Measurements from ENCODE around the gene VILL.
"Not testable (repeated sequence)": the region's sequence is repeated elsewhere in the genome, so short reads cannot be mapped to it uniquely, and the experiment has no call there.

VILL gene

DNA sequence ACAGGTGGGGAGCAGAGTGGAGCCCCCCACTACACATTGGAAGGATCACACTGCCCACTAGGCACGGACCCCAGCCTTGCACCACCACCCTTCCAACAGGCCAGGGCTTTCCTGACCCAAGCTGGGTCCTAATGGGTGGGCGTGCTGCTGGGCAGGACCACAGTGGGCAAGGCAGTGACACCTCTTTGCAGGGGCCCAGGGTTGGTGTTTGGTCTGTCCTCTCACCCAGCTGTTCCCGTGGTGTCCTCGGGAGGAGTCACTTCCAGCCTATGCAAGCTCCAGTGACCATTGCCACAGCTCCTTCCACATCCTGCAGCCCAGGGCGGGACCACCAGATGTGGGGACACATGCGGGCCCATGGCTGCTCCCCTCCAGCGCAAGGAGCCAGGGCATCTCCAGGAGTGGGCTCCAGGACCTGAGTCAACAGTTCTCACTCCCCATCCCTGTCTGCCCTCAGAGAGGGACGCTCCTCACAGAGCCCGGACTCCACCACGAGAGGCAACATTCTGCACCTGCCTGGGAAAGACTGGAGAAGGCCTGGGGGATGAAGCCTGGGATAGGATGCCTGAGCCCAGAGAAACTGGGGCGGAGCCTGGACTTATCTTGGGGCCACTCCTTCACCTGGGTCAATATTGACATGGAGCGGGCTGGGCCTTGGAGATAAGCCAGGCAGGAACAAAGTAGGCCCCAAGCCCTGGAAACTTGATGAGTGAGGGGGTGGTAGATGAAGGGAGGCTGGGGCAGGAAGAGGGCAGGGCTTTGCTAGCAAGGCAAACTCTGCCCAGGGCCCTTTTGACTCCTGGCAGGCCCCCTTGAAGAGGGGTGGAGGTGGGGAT is 3.9 kb upstream of the VILL start:
- no peak for DNase-seq (ENCODE audit: low read depth, low spot score)

GRCh38 chr3:37987315-37987697 is 3.3 kb upstream of the VILL start:
- DNase-seq (ENCODE audit: low read depth, low spot score), result no peak

- DNase-seq (ENCODE audit: low read depth, low spot score), result no peak
These were observed 2.8 kb upstream of the VILL start for GRCh38 chr3:37987751-37988179.

DNA sequence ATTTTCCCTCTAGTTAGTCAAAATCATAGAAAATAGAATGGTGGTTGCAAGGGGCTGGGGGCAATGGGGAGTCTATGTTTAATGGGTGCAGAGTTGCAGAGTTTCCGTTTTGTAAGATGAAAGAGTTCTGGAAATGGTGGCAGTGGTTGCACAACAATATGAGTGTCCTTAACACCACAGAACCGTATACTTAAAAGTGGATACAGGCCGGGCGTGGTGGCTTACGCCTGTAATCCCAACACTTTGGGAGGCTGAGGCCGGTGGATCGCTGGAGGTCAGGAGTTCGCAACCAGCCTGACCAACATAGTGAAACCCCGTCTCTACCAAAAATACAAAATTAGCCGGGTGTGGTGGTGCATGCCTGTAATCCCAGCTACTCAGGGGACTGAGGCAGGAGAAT is 2.2 kb upstream of the VILL start:
- not testable (repeated sequence) for DNase-seq (ENCODE audit: low read depth, low spot score)

DNA sequence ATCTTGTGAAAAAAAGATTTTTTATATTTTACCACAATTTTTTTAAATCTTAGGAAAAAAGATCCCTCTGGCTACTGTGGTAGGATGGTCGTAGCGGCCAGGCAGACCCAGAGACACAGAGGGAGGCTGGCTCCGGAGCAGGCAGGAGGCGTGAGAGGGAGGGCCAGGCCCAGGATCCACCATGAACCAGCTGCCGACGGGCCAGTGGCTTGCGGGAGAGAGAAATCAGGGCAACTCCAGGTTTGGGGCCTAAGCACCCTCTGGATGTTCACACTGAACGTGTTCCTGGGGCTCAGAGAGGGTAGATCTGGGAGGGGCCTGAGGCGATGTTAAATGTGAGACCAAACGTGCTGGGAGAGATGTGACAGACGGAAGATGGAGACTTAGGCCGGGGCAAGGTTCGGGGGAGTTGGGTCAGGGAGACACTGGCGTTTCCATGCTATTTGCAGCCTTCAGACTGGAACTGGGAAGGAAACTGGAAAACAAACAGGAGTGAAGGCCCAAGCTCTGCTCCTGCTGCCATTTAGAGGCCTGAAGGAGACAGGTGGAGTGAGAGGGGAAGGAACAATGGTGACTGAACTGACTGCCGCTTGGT is 1.6 kb upstream of the VILL start:
- DNase-seq (ENCODE audit: low read depth, low spot score), result no peak

GRCh38 chr3:37989821-37990480 is 635 bp upstream of the VILL start:
- DNase-seq (ENCODE audit: low read depth, low spot score), result no peak

DNA sequence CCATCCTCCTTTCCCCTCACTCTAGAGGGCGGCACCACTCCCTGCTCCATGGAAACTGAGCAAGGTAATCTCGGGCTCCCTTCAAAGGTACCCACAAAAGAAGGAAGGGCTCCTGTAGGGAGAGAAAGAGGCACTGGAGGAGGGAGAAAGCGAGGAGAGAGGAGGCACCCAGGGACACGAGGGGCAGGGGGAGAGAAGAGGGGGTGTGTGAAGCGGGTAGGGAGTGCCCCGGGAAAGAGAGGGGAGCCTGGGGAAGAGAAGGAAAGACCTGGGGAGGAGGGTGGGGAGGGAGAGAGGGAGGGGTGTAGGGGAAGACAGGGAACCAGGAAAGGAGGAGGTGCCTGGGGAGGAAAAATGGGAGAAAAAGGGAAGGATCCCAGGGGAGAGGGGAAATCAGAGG is 523 bp downstream of the VILL start:
- no peak for DNase-seq (ENCODE audit: low read depth, low spot score)

DNA sequence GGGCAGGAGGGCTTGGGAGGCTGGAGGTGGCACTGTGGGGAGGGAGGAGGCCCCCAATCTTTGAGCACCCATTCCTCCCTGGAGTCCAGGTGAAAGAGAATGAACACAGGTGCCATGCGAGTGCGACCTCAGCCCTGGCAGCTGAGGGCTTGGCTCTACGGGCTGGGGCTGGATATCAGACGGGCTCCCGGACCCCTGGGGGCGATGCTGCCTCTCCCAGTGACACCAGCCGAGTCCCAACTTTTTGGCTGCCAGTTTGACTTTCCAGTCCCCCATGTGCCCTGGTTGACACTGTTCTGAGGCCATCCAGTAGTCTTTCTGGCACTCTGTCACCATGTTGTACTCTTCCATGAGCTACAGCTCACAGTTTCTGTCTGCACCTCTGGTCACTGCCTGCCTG is 1.2 kb downstream of the VILL start:
- no peak for DNase-seq (ENCODE audit: low read depth, low spot score)

DNA sequence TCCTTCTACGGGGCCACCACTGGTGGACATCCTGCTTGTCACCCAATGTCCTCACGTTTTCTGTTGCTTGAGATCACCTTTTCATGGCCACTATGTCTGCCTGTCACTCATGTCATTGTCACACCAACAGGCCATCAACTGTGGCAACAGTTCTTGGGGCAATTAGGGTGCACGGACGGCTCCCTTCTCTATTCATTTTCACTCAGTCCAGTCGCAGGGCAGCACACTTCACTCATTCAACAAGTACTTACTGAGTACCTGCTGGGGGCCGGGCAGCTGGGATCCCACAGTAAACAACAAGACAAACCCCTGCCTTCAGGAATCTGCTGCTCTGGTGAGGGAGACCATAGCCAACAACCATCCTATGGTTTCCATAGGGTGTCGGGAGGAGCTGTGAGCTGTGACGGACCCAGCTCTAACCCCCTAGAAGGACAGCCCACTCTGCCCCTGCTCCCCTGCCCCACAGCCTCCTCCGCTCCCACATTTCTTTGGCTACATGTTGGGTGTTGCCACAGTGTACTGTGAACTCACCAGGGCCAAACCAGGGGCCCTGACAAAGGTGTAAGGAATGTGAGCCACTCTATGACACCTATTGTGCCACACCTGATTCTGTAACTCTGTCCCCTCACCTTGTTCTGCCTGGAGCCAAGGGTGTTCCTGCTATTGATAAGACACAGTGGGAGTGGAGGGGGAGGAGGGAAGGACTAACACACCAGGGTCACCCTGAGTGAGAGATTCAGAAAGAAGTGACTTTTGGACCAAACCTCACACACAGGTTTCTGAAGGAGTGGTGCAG is 1.9 kb downstream of the VILL start:
- no peak for DNase-seq (ENCODE audit: low read depth, low spot score)

GRCh38 chr3:37993067-37993455 is 2.5 kb downstream of the VILL start:
- no peak for DNase-seq (ENCODE audit: low read depth, low spot score)

DNA sequence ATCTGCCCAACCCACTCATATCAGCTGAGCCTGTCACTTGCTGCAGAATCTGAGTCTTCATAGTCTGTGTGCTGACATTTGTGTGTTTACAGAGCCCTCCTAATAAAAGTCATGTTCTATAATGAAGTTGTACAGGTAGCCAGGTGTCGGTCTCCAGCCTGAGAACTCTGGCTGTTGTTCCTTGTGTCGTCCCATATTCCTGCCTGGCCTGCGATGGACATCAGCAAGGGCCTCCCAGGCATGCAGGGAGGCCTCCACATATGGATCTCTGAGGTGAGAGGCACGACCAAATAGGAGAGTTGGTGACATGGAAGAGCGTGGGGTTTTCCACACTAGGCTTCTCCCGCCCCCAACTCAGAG is 2.9 kb downstream of the VILL start:
- no peak for DNase-seq (ENCODE audit: low read depth, low spot score)

- DNase-seq (ENCODE audit: low read depth, low spot score), result peak; percentile 51
These were observed 3.4 kb downstream of the VILL start for GRCh38 chr3:37993820-37994638.

DNA sequence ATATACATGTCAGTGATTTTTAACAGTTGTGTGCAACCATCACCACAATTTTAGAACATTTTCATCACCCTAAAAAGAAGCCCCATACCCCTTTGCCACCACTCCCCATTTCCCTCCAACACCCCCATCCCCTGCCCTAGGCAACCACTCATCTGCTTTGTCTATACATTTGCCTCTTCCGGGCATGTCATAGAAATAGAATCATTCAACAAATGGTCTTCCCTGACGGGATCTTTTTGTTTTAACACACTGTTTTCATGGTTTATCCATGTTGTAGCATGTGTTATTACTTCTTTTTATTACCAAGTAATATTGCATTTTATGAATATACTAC is 4.0 kb downstream of the VILL start:
- no peak for DNase-seq (ENCODE audit: low read depth, low spot score)

DNA sequence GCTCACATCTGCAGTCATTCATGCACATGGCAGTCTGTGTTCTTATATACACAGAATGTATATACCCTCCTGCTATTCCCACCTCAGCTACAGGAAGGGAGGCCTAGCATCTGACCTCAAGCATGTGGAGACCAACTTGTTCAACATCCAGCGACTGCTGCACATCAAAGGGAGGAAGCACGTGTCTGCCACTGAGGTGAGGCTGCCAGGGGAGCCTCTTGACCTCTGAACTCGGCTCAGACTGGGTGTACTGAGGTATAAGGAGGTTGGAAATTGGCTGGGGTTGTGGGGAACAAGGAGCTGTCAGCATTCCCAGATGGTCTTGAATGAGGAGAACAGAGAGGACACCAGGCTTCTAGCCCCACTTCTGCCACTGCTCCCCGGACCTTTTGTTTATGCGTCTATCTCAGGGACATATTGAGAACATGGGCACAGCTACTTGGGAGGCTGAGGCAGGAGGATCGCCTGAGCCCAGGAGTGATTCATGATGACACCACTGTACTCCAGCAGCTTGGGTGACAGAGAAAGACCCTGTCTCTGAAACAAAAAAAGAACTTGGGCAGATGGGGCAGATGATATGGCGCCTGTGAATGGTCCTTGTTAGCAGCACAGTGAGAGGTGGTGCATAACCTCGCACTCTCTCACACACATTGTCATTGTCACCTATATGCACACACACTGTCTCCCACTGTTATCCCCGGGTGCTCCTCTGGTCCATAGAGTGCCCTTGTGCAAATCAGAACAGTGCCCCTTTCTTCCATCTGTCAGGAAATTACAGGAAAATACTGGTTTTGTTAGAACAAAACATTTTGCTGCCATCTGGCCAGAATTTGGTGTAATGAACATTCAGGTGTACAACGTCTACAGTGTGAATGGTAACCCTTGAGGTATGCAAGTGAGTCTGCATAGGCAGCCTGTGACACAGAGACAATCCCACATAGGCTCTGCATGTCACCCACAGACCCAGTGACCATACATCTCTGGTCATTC is 5.4 kb downstream of the VILL start:
- DNase-seq (ENCODE audit: low read depth, low spot score), result no peak

DNA sequence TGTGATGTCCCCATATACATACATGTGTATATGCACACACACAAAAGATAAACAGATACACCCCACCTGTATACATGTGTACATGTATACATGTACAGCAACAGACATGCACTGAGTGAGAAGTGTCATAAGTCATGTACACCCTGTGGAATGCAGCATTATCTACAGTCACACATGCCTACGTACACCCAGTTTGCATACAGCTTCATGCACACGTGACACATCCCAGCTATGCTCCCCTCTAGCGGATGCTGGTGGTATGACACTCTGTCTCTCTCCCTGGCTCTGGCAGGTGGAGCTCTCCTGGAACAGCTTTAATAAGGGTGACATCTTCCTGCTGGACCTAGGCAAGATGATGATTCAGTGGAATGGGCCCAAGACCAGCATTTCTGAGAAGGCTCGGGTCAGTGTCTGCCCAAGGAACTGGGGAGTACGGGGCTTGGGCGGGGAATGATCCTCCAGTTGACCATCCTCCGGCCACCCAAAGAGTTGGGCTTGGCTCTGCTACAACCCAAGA is 6.3 kb downstream of the VILL start:
- peak; percentile 53 for DNase-seq (ENCODE audit: low read depth, low spot score)

DNA sequence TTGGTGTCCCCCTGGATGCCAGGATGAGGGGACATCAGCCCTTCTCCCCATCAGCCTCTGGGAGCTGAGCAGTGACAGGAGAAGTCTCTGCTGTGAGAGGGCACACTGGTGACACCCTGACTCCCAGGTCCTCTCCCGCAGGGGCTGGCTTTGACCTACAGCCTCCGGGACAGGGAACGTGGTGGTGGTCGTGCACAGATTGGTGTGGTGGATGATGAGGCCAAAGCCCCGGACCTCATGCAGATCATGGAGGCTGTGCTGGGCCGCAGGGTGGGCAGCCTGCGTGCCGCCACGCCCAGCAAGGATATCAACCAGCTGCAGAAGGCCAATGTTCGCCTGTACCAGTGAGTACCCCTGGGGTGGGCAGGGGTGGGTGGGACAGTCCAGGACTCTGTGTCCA is 6.8 kb downstream of the VILL start:
- no peak for DNase-seq (ENCODE audit: low read depth, low spot score)

GRCh38 chr3:37997791-37998370 is 7.3 kb downstream of the VILL start:
- no peak for DNase-seq (ENCODE audit: low read depth, low spot score)

DNA sequence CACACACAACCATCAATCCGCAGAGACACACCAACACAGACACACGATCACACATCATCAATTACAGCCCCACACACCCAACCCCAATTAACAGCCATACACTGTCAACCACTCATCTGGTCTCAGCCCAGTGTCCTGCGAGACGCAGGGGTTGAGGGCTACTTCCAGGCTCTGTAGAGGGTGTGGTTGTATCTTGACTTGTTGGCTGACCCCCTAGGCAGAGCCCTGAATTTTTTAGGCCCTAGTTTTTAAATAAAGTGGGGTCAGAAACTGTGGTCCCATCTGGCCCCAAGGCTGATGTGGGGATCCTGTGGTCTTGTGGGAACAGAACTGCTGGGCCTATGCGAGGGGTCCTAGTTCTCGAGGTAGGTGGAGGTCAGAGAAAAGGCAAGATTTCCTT is 9.2 kb downstream of the VILL start:
- DNase-seq (ENCODE audit: low read depth, low spot score), result no peak

- DNase-seq (ENCODE audit: low read depth, low spot score), result no peak
These were observed 9.8 kb downstream of the VILL start for GRCh38 chr3:38000242-38000916.
